ENCODE measurements around the gene TRIM8.
A peak's percentile ranks its signal among the peaks of the same experiment; 100 is the strongest.

The TRIM8 gene

DNA sequence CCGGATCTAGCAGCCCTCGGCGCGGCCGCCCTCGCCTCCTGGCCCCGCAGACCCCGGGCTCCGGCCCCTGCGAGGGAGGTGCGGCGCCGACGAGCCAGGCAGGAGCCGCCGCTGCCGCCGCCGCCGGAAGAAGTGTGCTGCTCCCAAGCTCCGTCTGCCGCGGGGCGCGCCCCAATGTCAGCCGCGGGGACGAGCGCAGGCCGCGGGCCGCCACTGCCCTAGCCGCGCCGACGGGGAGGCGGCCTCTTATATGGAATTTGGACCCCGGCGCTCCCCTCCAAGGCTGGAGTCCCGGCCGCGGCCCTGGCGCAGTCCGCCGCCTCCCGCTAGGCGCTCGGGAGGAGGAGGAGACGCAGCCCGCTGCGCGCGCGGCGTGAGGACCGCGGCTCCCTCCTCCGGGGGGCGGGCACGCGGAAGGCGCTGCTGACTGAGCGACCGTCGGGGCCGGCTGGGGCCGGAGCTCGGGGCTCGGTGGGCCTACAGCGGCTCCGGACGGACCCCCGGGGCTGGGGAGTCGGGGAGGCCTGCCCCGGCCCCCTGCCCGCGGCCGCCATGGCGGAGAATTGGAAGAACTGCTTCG is at the start of gene TRIM8:
Gene TRIM8, plus strand, starts transcription at position 414 of the 580 bp plus-strand sequence. Its CDS starts 139 bp downstream, at position 553.
- DNase-seq: peak; percentile 21

GRCh38 chr10:102595293-102595692 is 49.0 kb upstream of the TRIM8 start:
- no peak for DNase-seq

- no peak for DNase-seq
These were observed 48.4 kb upstream of the TRIM8 start for GRCh38 chr10:102595897-102596296.

DNA sequence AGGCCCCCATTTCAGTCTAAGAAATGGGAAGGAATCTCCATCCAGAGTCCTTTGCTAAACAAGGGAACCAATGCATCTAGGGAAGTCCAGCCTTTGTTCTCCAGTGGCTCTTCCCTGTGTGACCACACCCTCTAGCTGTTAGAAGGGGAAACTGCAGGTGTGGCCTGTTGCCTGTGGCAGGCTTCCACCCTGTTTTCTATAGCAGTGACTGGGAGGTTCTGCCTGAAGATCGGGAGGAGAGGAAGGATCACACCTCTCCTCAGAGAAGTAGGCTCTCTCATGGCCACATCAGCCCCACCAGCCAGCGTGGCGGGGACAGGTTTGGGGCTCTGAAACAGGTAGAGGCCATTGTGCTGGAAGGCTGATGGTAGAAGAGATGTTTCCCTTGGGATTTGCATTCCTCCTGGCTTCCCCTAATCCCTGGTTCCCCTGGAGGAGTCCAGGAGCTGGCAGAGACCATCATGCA is 47.7 kb upstream of the TRIM8 start:
- peak; percentile 66 for DNase-seq

GRCh38 chr10:102597131-102597991 is 46.9 kb upstream of the TRIM8 start:
- DNase-seq: no peak

DNA sequence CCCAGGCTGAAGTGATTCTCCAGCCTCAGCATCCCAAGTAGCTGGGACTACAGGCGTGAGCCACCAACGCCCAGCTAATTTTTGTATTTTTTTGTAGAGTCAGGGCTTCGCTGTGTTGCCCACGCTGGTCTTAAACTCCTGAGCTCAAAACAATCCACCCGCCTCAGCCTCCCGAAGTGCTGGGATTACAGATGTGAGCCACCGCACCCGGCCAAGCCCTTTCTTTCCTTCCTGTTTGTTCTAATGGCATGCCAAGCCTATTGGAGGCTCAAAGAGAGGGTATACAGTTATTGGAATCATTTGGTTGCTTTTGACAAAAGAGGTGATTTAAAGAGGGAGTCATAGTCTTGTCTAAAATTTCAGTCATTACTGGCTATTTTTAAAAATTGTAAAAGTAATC is 46.0 kb upstream of the TRIM8 start:
- DNase-seq: no peak

DNA sequence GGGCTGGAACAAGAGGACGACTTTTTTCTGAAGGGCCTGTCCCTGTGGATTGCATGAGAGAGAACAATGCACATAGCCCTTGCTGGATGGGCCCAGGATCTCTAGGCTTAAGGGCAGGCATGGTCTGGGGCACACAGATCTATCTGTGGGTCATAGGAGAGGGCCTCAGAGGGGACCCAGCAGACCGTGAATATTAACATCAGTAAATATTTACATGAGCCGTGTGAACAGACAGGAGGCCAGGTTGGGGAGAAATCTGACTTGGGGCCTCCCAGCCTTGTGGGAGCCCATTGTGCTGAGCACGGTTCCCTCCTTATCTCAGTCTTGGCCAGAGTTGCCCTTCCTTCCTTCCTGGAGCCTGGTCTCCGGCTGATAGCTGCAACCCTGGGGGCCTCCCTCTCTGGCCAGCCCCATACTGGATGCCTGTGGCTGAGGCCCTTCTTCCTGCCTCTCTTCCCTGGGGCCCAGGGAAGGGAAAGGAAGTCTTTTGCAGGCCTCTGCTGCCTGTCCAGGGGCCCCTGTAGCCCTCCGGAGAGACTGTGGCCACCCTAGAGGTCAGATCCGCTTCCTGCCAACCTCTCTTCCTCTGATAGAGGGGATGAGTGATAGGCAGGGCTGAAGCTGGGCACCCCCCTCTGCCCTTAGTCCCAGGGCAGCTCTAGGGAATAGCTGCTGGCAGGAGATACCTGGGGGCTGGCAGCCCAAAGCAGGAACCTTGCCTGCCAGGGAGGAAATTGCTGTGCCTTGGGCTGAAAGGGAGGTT is 44.5 kb upstream of the TRIM8 start:
- peak; percentile 87 for DNase-seq

DNA sequence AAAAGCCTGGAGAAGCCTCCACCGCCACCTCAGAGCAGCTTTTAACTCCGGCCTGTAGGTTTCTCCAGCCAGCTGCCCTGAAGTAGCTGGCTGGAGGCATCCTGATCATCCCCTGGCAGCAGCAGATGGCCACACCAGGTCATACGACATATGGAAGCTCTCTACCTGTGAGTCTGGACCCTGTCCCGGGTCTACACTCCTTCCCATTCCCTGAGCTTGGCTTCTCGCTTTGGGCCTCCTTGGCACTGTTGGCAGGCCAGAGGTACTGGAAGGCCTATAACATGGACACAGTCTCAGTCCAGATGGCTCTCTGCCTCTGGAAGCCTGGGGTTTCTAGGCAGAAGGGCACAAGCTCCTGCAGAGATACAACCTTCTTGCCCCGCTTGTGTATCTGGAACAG is 43.5 kb upstream of the TRIM8 start:
- no peak for DNase-seq

DNA sequence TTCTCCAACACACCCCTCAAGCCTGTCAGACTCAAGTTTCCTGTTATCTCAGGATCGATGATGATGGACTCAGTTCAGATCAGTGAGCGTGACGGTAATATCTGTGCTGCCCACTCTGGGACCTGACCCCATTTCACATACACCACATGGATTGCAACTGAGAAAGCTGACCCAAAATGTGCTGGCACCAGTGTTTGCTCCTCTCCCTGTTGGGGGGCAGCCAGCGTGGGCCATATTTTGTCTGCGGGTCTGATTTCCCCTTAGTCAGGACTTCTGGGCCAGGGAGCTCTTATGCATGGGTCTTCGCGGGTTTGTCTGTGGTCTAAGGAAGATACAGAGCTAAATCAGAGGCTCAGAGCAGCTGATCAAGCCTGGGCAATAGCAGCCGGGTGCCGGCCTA is 42.6 kb upstream of the TRIM8 start:
- DNase-seq: no peak

DNA sequence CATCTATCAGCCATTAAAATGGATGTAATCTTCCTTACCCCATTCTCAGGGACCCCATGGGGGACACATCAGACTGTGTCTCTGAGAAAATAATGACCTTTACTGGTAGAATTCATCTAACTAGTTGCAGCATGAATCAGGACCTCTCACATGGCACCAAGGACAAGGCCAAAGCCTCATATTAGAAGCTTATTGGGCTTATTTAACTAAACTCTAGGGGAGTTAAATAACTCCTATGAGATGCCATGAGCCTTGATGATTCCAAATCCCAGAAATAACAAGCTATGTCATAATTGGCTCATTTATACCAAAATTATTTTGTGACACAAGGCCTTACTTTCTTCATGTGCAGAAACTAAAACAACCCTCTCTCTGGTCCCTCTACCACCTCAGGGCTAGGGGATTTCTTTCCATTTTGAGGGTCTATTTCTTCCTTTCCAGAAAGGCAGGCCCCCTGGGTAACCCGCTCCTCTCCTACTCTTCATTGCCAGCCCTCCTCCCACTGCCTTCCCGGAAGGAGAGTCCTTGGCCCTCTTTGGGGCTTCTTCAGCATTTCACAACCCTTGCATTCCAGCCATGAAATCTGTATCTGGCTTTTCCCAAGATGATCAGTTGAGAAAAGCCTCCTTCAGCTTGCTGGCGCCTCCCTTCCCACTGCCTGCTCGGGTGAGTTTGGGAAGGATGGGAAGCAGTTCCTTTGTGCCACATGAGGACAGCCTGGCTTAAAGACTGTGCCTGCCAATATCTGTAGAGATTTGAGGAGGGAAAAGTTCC is 41.8 kb upstream of the TRIM8 start:
- peak; percentile 51 for DNase-seq

- no peak for DNase-seq
These were observed 40.3 kb upstream of the TRIM8 start for GRCh38 chr10:102603946-102604345.

- DNase-seq: peak; percentile 86
These were observed 39.8 kb upstream of the TRIM8 start for GRCh38 chr10:102604439-102604841.

DNA sequence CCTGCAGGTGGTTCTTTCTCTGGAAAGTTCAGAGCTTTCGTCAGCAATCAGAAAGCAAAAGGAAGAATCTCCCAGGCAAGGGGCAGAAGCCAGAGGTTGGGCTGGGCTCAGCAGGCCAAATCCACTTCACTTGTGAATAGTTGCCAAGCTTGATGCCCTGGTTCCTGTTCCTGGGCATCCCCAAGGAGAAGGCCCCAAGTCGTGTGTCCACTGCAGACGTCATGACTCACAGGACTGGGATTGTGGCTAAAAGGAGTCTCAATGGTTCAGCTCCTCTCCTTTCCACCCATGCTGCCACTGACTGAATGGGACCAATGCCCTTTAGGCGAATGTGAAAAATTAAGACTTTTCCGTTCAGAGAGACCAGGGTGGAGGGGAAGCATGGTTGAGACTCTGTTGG is 38.6 kb upstream of the TRIM8 start:
- DNase-seq: no peak

GRCh38 chr10:102608487-102608886 is 35.8 kb upstream of the TRIM8 start:
- DNase-seq: no peak

- no peak for DNase-seq
These were observed 33.8 kb upstream of the TRIM8 start for GRCh38 chr10:102610441-102610887.

GRCh38 chr10:102611514-102612087 is 32.7 kb upstream of the TRIM8 start:
- DNase-seq: no peak

DNA sequence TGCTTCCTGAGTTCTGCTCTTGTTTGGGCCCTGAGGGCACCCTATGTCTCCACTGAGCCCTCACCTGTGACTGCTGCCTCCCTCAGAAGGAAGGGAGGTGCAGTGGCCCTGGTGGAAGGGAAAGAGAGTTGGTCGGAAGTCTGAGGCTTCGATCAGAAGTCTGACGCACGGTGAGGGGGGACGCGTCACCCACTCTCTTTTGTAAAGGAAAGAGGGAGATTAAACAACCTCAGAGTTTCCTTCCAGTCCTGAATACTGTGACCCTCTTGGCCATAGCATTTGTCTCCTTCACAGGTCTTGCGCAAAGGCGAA is 31.4 kb upstream of the TRIM8 start:
- no peak for DNase-seq

- DNase-seq: no peak
These were observed 31.0 kb upstream of the TRIM8 start for GRCh38 chr10:102613286-102613685.

GRCh38 chr10:102613785-102614184 is 30.5 kb upstream of the TRIM8 start:
- DNase-seq: no peak

- no peak for DNase-seq
These were observed 29.4 kb upstream of the TRIM8 start for GRCh38 chr10:102614888-102615287.

- no peak for DNase-seq
These were observed 28.9 kb upstream of the TRIM8 start for GRCh38 chr10:102615361-102615760.

- no peak for DNase-seq
These were observed 28.1 kb upstream of the TRIM8 start for GRCh38 chr10:102616066-102616770.

Data from NCI-H226 (cell line).